IgD-negative memory B cell (primary cell): ENCODE results near the gene UPK1B. TPM values are rescaled to one million over a fixed set of nuclear protein-coding genes. Genes with fewer than 3 reads are reported as not detected.
"Not testable (repeated sequence)": the region's sequence is repeated elsewhere in the genome, so short reads cannot be mapped to it uniquely, and the experiment has no call there.

ENCODE experiments used
- H3K27ac Mint-ChIP-seq, 3 donors: one replicate each; pipeline ENCODE4 v1.8.0; 2020 to 2022; ENCODE audit warnings: mild to moderate bottlenecking in 3 of 3, mixed read lengths in 3 of 3, moderate library complexity in 1 of 3
- H3K27me3 Mint-ChIP-seq: one replicate; pipeline ENCODE4 v1.8.0; 2021; ENCODE audit warnings: mixed read lengths
- H3K36me3 Mint-ChIP-seq: one replicate; pipeline ENCODE4 v1.8.0; 2020; ENCODE audit warnings: mild to moderate bottlenecking, mixed read lengths
- H3K4me1 Mint-ChIP-seq, 3 donors: one replicate each; pipeline ENCODE4 v1.8.0; 2020 to 2022; ENCODE audit warnings: mixed read lengths in 3 of 3, mild to moderate bottlenecking in 1 of 3
- H3K4me3 Mint-ChIP-seq, 4 donors: one replicate each; pipeline ENCODE4 v1.8.0; 2020 to 2022; ENCODE audit warnings: mild to moderate bottlenecking in 4 of 4, mixed read lengths in 4 of 4, moderate library complexity in 3 of 4
- H3K9me3 Mint-ChIP-seq, 3 donors: one replicate each; pipeline ENCODE4 v1.8.0; 2020 to 2021; ENCODE audit warnings: mixed read lengths in 3 of 3, mild to moderate bottlenecking in 1 of 3
- polyA plus RNA-seq: library from polyadenylated mRNA; unstranded; fragments of 300-500 nt; fragmentation: Illumina TruSeq; gene quantifications from one replicate; pipeline ENCODE4 v1.2.3, GENCODE V29; 2021

The UPK1B gene
- polyA plus RNA-seq, 1 donor from 2014 or later, result not detected

DNA sequence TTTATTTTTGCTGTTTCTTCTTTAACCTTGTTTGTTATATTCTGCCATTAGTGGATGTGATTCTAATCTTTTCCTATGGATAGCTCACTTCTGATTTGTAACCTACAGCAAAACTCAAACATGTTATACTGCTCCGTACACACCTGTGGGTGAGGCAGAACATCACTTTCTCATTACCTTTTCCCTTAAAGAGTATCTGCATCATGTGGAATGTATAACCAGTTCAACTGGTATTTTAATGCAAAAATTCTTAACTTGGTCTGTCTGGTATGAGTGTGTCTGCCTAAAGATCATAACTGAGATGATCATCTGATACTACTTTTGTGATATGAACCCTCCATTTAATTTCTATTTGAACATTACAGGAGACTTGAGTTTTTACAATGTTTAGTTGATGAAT lies 13.0 kb upstream of the UPK1B start:
- peaks cover 0 to 14% (median 12%) of the 10 kb centered on the region in 3 donors for H3K9me3 Mint-ChIP-seq
- H3K4me3 Mint-ChIP-seq, result no peak overlapping the region
- H3K27me3 Mint-ChIP-seq, result peaks cover 5% of the 10 kb centered on the region
- peaks cover 1% of the 10 kb centered on the region for H3K36me3 Mint-ChIP-seq
- H3K4me1 Mint-ChIP-seq, result no peaks in the 10 kb centered on the region
- H3K27ac Mint-ChIP-seq, result no peak overlapping the region

DNA sequence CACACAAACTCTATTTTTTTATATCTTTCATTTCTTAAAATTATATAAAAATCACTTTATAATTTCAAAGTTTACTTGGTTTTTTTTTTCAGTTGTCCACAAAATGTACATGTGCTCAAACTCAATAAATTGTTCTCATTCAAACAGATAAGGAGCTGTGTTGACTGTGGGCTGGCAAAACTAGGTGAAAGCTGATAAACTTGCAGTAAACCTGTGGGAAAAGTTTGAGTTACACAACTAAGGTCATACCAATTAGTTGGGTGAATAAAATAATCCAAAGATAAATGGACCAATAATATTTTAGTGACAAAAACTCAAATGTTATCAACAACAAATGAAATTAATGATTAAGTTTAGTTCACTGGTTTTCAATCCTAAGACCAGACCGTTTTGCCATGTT lies 12.6 kb upstream of the UPK1B start:
- H3K27ac Mint-ChIP-seq, result no peak overlapping the region
- H3K9me3 Mint-ChIP-seq, result peaks cover 0 to 12% (median 10%) of the 10 kb centered on the region in 3 donors
- H3K36me3 Mint-ChIP-seq, result peaks cover 1% of the 10 kb centered on the region
- H3K4me3 Mint-ChIP-seq, result no peak overlapping the region
- peaks cover 5% of the 10 kb centered on the region for H3K27me3 Mint-ChIP-seq
- H3K4me1 Mint-ChIP-seq, result no peaks in the 10 kb centered on the region

DNA sequence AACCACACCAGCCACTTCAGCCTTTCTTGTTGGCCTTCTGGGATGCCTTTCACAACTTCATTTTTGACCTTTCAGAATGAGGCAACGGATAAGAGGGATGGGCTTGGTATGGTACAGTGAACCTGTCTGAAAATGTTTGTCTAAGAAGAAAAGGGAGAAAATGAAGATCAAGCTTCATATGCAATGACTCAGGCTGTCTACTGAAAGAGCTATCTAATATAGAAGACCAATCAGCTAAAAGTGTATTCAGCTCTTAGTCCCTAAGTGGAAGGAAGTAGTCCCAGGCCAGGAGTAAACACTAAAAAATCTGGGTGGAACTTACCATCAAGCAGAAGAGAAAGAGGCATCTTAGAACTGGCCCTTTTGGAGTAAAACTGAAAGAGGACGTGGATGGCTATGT lies 12.2 kb upstream of the UPK1B start:
- peaks cover 0 to 12% (median 10%) of the 10 kb centered on the region in 3 donors for H3K9me3 Mint-ChIP-seq
- H3K4me1 Mint-ChIP-seq, result no peaks in the 10 kb centered on the region
- H3K36me3 Mint-ChIP-seq, result peaks cover 1% of the 10 kb centered on the region
- no peak overlapping the region for H3K4me3 Mint-ChIP-seq
- peaks cover 5% of the 10 kb centered on the region for H3K27me3 Mint-ChIP-seq
- no peak overlapping the region for H3K27ac Mint-ChIP-seq

DNA sequence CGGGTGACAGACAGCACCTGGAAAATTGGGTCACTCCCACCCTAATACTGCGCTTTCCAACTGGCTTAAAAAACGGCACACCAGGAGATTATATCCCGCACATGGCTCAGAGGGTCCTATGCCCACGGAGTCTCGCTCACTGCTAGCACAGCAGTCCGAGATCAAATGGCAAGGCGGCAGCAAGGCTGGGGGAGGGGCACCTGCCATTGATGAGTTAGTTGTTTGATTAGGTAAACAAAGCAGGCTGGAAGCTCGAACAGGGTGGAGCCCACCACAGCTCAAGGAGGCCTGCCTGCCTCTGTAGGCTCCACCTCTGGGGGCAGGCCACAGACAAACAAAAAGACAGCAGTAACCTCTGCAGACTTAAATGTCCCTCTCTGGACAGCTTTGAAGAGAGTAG lies 8.7 kb upstream of the UPK1B start:
- not testable (repeated sequence) for H3K4me3 Mint-ChIP-seq, H3K9me3 Mint-ChIP-seq, H3K4me1 Mint-ChIP-seq, H3K27ac Mint-ChIP-seq, H3K27me3 Mint-ChIP-seq, H3K36me3 Mint-ChIP-seq

DNA sequence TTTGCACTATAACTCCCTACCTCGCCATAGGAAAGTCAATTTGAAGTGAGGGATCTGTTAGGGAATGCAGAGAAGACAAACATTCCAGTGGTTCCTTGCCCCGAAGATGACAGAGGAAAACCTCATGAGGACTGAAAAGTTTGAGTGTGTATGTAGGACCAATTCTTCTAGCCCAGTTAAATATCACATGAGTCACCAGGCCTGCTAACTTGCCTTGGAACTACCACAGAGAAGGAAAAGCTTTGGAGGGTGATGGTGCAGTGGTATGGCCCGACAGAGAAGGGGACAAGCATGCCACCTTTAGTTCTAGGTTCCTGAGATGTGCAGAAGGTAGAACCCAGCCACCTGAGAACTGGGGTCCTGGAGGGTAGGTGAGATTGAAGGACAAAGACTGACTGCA lies 2.6 kb upstream of the UPK1B start:
- Mint-ChIP-seq H3K27ac (no peak overlapping the region), H3K4me1 (no peaks in the 10 kb centered on the region), H3K4me3 (no peak overlapping the region), H3K9me3 (no peaks in the 10 kb centered on the region), H3K36me3 (peaks cover under 1% of the 10 kb centered on the region), H3K27me3 (no peaks in the 10 kb centered on the region)

DNA sequence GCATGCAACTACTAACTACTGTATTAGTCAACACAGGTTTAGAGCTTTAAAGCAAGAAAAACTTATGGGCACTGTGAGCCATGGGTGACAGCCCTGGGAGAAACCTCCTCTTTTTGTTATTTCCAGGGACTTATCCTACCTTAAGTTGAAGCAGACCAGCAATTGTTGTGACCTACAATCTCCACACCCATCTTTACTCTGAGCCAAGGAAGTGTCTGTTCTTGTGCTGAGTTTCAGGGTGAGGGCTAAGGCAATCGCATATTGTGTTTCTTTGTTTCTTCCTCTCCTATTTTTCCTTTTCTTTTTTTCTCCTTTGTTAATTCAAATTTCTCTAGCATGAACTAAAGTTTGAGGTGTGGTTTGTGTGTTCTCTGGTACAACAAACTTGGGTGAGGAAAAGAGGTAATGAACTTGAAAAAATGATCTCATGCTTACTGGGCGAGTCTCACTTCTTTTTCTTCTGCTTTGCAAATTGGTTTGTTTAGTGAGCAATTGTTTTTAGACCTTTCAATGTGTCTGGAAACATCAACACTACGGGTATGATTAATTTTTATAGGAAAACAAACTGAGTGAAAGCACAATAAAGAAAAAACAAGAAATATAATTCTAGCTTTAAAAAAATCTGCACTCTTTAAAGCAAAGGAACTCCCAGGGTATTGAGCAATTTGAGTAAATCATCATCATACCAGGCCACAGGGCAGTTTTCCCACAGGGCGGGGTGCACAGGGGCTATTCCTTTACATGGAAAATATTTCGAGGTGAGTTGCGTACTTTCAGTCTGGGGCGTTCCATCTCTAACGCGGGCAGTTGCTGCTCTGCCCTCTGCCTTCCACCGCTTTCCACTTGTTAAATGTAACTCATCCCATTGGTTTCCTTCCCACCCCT lies 2.7 kb downstream of the UPK1B start:
- peaks cover 4% of the 10 kb centered on the region for H3K36me3 Mint-ChIP-seq
- no peaks in the 10 kb centered on the region for H3K4me1 Mint-ChIP-seq
- H3K27me3 Mint-ChIP-seq, result no peaks in the 10 kb centered on the region
- no peak overlapping the region for H3K4me3 Mint-ChIP-seq
- peaks cover 0 to 1% (median 0%) of the 10 kb centered on the region in 3 donors for H3K9me3 Mint-ChIP-seq
- no peak overlapping the region for H3K27ac Mint-ChIP-seq

DNA sequence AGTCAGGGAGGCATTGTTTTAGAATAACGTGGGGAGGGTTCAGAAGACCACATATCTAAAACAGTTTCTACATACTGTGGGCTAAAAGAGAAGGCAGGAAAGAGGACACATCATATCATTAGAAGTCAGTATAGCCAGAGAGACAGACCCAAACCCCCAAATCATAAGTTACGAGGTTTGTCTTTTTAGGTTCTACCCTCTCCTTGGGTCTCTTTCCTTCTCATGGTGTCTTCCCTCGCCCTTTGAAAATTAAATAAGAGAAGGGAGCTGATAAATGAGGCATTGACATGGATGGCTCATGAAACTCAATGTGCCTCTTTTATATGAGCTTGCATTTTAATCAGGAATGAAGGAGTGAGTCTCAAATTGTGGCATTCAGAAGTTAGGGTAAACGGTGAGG lies 3.4 kb downstream of the UPK1B start:
- Mint-ChIP-seq H3K4me3 (no peak overlapping the region), H3K27ac (no peak overlapping the region), H3K4me1 (no peaks in the 10 kb centered on the region), H3K9me3 (peaks cover 0 to 1% (median 0%) of the 10 kb centered on the region in 3 donors), H3K27me3 (no peaks in the 10 kb centered on the region), H3K36me3 (peaks cover 4% of the 10 kb centered on the region)

DNA sequence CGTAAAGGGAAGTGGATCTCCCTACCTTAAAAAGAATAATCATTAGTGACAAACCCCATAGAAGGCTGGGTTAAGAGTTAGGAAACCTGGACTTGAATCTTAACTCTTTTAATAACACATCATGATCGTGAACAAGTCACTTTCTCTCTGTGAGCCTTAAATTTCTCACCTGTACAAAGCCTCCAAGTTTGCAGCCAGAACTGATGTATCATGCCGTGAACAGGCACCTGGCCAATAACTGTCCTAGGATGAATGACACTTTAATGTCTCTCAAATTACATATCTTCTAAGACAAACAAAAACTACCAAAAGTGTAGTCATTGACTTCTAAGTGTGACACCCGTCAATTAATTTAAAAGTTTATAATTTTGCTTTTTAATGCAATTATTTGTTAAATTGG lies 3.9 kb downstream of the UPK1B start:
- Mint-ChIP-seq H3K36me3 (peaks cover 4% of the 10 kb centered on the region), H3K27me3 (no peaks in the 10 kb centered on the region), H3K4me1 (no peaks in the 10 kb centered on the region), H3K9me3 (peaks cover 0 to 1% (median 0%) of the 10 kb centered on the region in 3 donors), H3K27ac (peak overlapping the region in 1 of 3 donors; percentile 33), H3K4me3 (no peak overlapping the region)

DNA sequence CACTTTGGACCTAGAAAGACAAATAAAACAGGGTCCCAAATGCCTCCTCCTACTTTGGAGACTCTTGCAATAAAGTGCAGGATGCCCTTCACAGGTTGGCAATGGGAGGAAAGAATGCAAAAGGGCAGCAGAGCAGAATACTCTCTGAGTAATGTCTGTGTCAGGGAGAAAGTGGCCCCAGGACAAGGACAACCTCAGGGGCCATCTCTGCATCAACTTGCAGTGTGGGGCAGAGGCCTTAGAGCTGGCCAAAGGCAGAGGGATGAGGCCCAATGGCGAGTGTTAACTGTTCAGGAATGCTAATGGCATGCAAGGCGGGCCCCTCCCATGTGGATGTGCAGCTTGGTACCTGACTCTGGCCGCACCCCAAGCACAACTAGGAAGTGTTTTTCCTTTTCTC lies 8.4 kb downstream of the UPK1B start:
- Mint-ChIP-seq H3K36me3 (peaks cover 2% of the 10 kb centered on the region), H3K9me3 (peaks cover 0 to 1% (median 0%) of the 10 kb centered on the region in 3 donors), H3K27me3 (no peaks in the 10 kb centered on the region), H3K4me3 (no peak overlapping the region), H3K27ac (no peak overlapping the region), H3K4me1 (no peaks in the 10 kb centered on the region)

DNA sequence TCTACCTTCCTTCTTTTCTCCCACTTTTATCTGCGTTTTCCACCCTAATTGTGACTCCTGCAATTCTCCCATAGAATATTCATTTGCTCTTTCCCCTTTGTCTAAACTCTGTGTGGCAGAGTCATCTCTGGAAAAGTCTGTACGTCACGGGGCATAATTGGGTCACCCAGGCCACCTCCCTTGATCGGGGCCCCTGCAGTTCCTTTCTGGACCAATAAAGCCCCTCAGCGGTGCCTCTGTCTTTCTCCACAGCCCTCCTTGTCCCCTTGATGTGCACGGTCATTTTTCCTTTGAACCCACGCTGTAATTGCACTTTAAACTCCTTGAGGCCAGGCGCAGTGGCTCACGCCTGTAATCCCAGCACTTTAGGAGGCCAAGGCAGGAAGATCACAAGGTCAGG lies 10.7 kb downstream of the UPK1B start:
- Mint-ChIP-seq H3K4me3 (no peak overlapping the region), H3K36me3 (no peaks in the 10 kb centered on the region), H3K27ac (no peak overlapping the region), H3K4me1 (no peaks in the 10 kb centered on the region), H3K27me3 (no peaks in the 10 kb centered on the region), H3K9me3 (no peaks in the 10 kb centered on the region)

DNA sequence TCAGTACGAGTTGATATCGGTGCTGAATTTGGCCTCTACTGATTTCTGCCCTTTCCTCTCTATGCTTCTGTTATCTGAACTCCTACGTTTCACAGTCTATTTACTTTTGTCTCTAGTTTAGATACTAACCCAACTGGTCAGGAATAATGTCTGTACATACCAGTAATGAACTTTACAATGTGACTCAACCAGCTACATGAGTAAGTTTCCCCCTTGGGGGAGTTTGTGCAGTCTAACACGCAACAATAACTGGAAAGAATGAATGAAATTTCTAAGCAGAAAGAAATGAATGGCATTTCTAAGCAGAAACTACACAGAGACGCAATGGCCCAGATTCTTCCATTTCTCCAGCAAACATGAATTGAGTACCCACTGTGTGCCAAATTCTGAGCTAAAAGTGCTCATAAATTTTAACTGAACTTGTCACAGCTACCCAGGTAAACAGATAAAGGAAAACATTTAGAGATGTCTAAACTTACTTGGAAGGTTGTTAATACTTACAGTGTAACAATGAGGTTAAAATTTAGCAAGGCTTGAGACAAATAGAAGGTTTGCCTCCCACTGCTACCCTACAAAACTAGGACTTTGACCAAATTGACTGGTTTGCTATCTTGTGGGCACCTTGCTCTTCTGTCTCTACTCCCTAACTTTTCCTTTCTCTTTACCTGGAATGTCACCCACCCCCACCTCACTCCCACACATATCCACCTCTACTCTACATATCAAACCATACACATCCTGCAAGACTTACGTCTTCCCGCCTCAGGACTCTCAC lies 11.6 kb downstream of the UPK1B start:
- H3K4me1 Mint-ChIP-seq, result no peaks in the 10 kb centered on the region
- no peaks in the 10 kb centered on the region for H3K9me3 Mint-ChIP-seq
- H3K36me3 Mint-ChIP-seq, result no peaks in the 10 kb centered on the region
- no peaks in the 10 kb centered on the region for H3K27me3 Mint-ChIP-seq
- H3K27ac Mint-ChIP-seq, result no peak overlapping the region
- no peak overlapping the region for H3K4me3 Mint-ChIP-seq

DNA sequence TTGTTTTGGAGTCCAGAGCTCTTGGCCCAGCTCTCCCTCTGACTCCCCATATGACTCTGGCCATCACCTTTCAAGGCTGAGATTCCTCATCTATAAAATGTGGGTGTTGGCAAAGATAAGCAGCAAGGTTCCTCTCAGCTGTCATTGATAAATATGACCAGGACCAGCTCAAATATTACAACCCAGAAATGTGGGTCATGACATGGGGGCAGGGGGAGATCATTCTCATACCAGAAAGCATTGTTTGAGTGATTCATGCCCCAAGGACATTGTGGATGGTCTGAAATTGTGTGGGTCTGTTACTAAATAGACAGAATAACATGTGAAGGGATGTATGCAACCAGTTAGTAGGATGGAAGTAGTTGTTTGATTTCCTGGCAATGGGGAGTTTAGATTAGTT lies 13.9 kb downstream of the UPK1B start:
- Mint-ChIP-seq H3K27ac (no peak overlapping the region), H3K36me3 (no peaks in the 10 kb centered on the region), H3K9me3 (no peaks in the 10 kb centered on the region), H3K4me3 (no peak overlapping the region), H3K27me3 (no peaks in the 10 kb centered on the region), H3K4me1 (no peaks in the 10 kb centered on the region)

DNA sequence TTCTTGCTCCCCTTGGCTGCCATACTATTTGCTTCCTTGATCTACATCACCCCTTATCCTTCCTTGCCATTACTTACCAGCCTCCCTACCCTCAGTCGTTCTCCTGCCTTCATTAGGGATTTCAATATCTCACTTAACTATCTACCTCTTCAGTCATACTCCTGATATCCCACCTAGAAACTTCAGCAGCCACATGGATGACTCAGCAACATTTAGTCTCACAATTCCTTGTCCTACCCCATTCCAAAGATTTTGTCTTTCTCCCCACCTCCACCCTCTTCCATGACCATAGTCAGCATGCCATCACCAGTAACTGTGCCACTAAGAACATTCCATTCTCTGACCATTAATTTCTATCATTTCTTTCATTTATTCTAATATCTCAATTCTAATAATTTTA lies 18.4 kb downstream of the UPK1B start:
- peaks cover 0 to 1% (median 0%) of the 10 kb centered on the region in 3 donors for H3K9me3 Mint-ChIP-seq
- H3K4me3 Mint-ChIP-seq, result no peak overlapping the region
- H3K27ac Mint-ChIP-seq, result no peak overlapping the region
- H3K36me3 Mint-ChIP-seq, result no peaks in the 10 kb centered on the region
- H3K4me1 Mint-ChIP-seq, result no peaks in the 10 kb centered on the region
- H3K27me3 Mint-ChIP-seq, result no peaks in the 10 kb centered on the region

DNA sequence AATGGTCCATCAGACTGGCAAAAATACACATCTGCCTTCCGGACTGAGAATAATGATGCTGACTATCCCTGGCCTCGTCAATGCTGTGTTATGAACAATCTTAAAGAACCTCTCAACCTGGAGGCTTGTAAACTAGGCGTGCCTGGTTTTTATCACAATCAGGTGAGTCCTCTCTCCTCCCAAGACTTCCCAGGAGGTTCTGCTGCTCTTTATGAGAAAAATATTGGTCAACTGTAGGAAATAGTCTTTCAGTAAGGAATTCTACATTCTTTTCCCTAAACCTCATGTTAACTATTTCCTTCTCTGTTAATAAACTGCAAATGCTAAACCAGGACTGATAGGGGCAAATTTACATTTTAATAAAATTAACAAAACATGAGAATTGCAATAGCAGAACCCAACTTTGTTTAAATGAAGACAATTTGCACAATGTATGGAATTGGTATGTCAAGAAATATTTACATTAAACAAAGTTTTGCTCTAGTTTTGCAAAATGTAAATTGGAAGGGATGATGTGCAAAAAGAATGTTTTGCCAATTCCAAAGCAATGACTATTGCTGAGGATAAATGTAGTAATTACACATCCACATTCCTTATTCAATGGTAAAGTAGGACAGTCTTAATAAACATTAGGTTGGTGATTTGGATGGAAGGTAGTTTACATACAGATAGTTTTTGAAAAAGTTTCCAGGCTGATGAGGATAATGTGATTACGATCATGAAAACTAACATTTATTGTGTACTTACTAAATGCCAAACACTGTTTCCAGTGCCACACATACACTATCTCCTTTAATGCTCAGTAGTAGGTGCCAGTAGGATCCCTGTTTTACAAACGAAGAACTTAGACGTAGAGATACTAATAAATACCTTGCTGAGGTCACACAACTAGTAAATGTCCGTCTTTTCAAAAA lies 21.1 kb downstream of the UPK1B start:
- no peaks in the 10 kb centered on the region for H3K27me3 Mint-ChIP-seq
- no peaks in the 10 kb centered on the region for H3K4me1 Mint-ChIP-seq
- no peak overlapping the region for H3K27ac Mint-ChIP-seq
- no peak overlapping the region for H3K4me3 Mint-ChIP-seq
- peaks cover 0 to 1% (median 0%) of the 10 kb centered on the region in 3 donors for H3K9me3 Mint-ChIP-seq
- H3K36me3 Mint-ChIP-seq, result peaks cover 4% of the 10 kb centered on the region

DNA sequence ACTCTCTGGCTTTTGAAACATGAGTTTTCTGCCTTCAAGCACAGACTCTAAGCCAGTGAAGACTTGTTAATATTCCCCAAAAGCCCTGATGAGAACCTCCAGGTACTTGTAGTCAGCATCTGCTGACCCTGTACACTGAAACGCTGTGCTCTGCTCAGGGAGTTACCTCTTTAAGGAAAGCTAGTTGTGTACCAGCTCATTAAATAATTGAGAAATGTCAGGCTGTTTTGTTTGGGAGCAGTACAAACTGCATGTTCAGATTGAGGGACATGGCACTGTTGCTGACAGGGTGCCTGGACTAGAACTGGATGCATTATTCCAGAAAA lies 21.7 kb downstream of the UPK1B start:
- H3K9me3 Mint-ChIP-seq, result peaks cover 0 to 1% (median 0%) of the 10 kb centered on the region in 3 donors
- H3K4me3 Mint-ChIP-seq, result no peak overlapping the region
- H3K36me3 Mint-ChIP-seq, result peaks cover 4% of the 10 kb centered on the region
- no peaks in the 10 kb centered on the region for H3K27me3 Mint-ChIP-seq
- no peaks in the 10 kb centered on the region for H3K4me1 Mint-ChIP-seq
- H3K27ac Mint-ChIP-seq, result no peak overlapping the region
